Measurements from ENCODE around the gene PIP5K1C. TPM values are rescaled to one million over a fixed set of nuclear protein-coding genes. Genes with fewer than 3 reads are reported as not detected.

PIP5K1C gene
- total and polyA plus RNA-seq, 9 of the 15 experiments (the other 6 are each of a cell fraction or from before 2014, with no cell fraction given): 0.38 to 22.1 (median 4.1) TPM

DNA sequence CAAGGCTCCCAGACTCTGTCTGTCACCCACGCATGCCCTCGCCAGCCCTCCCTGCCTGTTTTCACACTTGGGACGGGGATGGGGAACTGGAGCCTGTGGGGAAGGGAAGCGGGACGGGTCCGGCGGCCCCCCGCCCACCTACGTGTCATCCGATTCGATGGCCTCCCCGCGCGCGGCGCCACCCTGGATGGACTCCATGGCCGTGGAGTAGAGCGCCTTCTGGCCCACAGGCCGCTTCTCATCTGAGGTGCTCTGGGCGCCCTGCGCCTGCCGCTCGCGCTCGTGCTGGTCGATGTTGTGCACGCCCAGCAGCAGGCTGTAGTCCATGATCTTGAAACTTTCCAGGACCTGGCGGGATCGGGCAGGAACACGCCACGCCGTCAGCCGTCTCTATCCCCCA, 48.6 kb downstream of the PIP5K1C start (continued):
- TF ChIP-seq, protein P1, sequence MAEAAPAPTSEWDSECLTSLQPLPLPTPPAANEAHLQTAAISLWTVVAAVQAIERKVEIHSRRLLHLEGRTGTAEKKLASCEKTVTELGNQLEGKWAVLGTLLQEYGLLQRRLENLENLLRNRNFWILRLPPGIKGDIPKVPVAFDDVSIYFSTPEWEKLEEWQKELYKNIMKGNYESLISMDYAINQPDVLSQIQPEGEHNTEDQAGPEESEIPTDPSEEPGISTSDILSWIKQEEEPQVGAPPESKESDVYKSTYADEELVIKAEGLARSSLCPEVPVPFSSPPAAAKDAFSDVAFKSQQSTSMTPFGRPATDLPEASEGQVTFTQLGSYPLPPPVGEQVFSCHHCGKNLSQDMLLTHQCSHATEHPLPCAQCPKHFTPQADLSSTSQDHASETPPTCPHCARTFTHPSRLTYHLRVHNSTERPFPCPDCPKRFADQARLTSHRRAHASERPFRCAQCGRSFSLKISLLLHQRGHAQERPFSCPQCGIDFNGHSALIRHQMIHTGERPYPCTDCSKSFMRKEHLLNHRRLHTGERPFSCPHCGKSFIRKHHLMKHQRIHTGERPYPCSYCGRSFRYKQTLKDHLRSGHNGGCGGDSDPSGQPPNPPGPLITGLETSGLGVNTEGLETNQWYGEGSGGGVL (CRISPR knock-in tag; IDR thresholded peaks at IDR 0.05): no peak
- TF ChIP-seq, protein P2, sequence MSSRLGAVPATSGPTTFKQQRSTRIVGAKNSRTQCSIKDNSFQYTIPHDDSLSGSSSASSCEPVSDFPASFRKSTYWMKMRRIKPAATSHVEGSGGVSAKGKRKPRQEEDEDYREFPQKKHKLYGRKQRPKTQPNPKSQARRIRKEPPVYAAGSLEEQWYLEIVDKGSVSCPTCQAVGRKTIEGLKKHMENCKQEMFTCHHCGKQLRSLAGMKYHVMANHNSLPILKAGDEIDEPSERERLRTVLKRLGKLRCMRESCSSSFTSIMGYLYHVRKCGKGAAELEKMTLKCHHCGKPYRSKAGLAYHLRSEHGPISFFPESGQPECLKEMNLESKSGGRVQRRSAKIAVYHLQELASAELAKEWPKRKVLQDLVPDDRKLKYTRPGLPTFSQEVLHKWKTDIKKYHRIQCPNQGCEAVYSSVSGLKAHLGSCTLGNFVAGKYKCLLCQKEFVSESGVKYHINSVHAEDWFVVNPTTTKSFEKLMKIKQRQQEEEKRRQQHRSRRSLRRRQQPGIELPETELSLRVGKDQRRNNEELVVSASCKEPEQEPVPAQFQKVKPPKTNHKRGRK (tag; IDR thresholded peaks at IDR 0.05): no peak
- 0 out of 2 replicates have a peak, but pooled peaks have one; percentile 19 for TF ChIP-seq ZC3H4 (CRISPR knock-in tag; IDR thresholded peaks at IDR 0.05; ENCODE audit: borderline replicate concordance)
- no peak for TF ChIP-seq GABPB1 (CRISPR knock-in tag; IDR thresholded peaks at IDR 0.05)
- no peak for TF ChIP-seq NR4A1 (CRISPR knock-in tag; IDR thresholded peaks at IDR 0.05)
- TF ChIP-seq NR4A1 (tag; IDR thresholded peaks at IDR 0.05): no peak
- TF ChIP-seq MAFF (IDR thresholded peaks at IDR 0.05; ENCODE audit: low read length): no peak
- no peak for TF ChIP-seq DMBX1 (CRISPR knock-in tag; IDR thresholded peaks at IDR 0.05; ENCODE audit: borderline replicate concordance)
- 0 out of 2 replicates have a peak, but pooled peaks have one; percentile 33 for TF ChIP-seq POLR2G (IDR thresholded peaks at IDR 0.05; ENCODE audit: low read depth, low read length)
- no peak for TF ChIP-seq SLC30A9 (CRISPR knock-in tag; IDR thresholded peaks at IDR 0.05)
- TF ChIP-seq SMAD1 (IDR thresholded peaks at IDR 0.05; ENCODE audit: low read depth, low read length, partially characterized antibody): no peak
